CD14-positive monocyte (primary cell): Measurements from ENCODE around the gene MLC1. TPM values are rescaled to one million over a fixed set of nuclear protein-coding genes. Genes with fewer than 3 reads are reported as not detected.

ENCODE experiments used
- DNase-seq, 3 donors: peaks; one replicate each; pipeline ENCODE4 v3.0.0-alpha.2; 2011 to 2022
- H2AFZ ChIP-seq: 2 replicates; pipeline ENCODE4 v1.6.0; 2012; ENCODE audit warnings: mild to moderate bottlenecking, low read depth, low read length, inconsistent platforms; ENCODE audit not compliant: insufficient read depth, poor library complexity, severe bottlenecking
- H3K27ac ChIP-seq, 2 donors: 1 replicate in 1 of 2; 2 replicates in 1 of 2; pipeline ENCODE4 v1.5.1; 2012 to 2013; ENCODE audit warnings: low read length in 2 of 2, control low read depth in 1 of 2, inconsistent platforms in 1 of 2, low read depth in 1 of 2, mild to moderate bottlenecking in 1 of 2
- H3K27me3 ChIP-seq, 2 donors: one replicate each; pipeline versions ENCODE4 v1.6.0 to v1.6.1; 2011 to 2013; ENCODE audit warnings: low read length in 2 of 2; ENCODE audit not compliant: control insufficient read depth in 2 of 2, insufficient read depth in 2 of 2
- H3K36me3 ChIP-seq, 2 donors: replicated peaks in 1 of 2; 1 replicate in 1 of 2; 2 replicates in 1 of 2; pipeline versions ENCODE4 v1.5.1 to v1.6.1; 2012 to 2013; ENCODE audit warnings: low read length in 2 of 2, control low read depth in 1 of 2, inconsistent platforms in 1 of 2, mild to moderate bottlenecking in 1 of 2; ENCODE audit not compliant: insufficient read depth in 2 of 2, control insufficient read depth in 1 of 2
- H3K4me1 ChIP-seq, 2 donors: 1 replicate in 1 of 2; 2 replicates in 1 of 2; pipeline versions ENCODE4 v1.5.1 to v1.6.1; 2012 to 2013; ENCODE audit warnings: low read length in 2 of 2, control low read depth in 1 of 2, inconsistent platforms in 1 of 2, mild to moderate bottlenecking in 1 of 2, moderate library complexity in 1 of 2; ENCODE audit not compliant: insufficient read depth in 2 of 2, control insufficient read depth in 1 of 2
- H3K4me2 ChIP-seq: replicated peaks from 2 replicates; pipeline ENCODE3; 2012; ENCODE audit warnings: low read length, moderate library complexity, mild to moderate bottlenecking; ENCODE audit not compliant: poor library complexity, severe bottlenecking; ENCODE audit errors: extremely low read depth
- H3K4me3 ChIP-seq, 3 experiments: fragments of 200-600 bp in 1 of 3; sonication (generic) in 1 of 3; replicated peaks in 1 of 3; 1 replicate in 2 of 3; 2 replicates in 1 of 3; pipeline ENCODE4 v1.5.1; 2011 to 2013; ENCODE audit warnings: low read length in 3 of 3, mild to moderate bottlenecking in 3 of 3, control low read depth in 2 of 3, low read depth in 2 of 3, inconsistent platforms in 1 of 3, moderate library complexity in 1 of 3
- H3K79me2 ChIP-seq: 2 replicates; pipeline ENCODE4 v1.6.0; 2012; ENCODE audit warnings: mild to moderate bottlenecking, control low read depth, inconsistent platforms, low read length, moderate library complexity; ENCODE audit not compliant: insufficient read depth
- H3K9ac ChIP-seq: 2 replicates; pipeline ENCODE4 v1.6.0; 2017; ENCODE audit warnings: low read length, mild to moderate bottlenecking; ENCODE audit not compliant: insufficient read depth, poor library complexity, severe bottlenecking
- H3K9me3 ChIP-seq, 2 donors: replicated peaks in 1 of 2; 1 replicate in 1 of 2; 2 replicates in 1 of 2; pipeline versions ENCODE4 v1.5.1 to v1.6.1; 2012 to 2013; ENCODE audit warnings: low read length in 2 of 2, control low read depth in 1 of 2; ENCODE audit not compliant: control insufficient read depth in 1 of 2, insufficient read depth in 1 of 2
- H4K20me1 ChIP-seq: 2 replicates; pipeline ENCODE4 v1.6.0; 2012; ENCODE audit warnings: mild to moderate bottlenecking, low read length, control low read depth, moderate library complexity; ENCODE audit not compliant: insufficient read depth
- H3K27ac Mint-ChIP-seq, 7 donors: one replicate each; pipeline ENCODE4 v1.8.0; 2020; ENCODE audit warnings: mild to moderate bottlenecking in 7 of 7, mixed read lengths in 7 of 7, moderate library complexity in 6 of 7, inconsistent platforms in 2 of 7
- H3K27me3 Mint-ChIP-seq, 3 donors: one replicate each; pipeline ENCODE4 v1.8.0; 2021 to 2022; ENCODE audit warnings: low read depth in 3 of 3, mild to moderate bottlenecking in 3 of 3, mixed read lengths in 3 of 3, moderate library complexity in 3 of 3, inconsistent platforms in 1 of 3
- H3K36me3 Mint-ChIP-seq, 2 donors: one replicate each; pipeline ENCODE4 v1.8.0; 2020; ENCODE audit warnings: mixed read lengths in 2 of 2, inconsistent platforms in 1 of 2, mild to moderate bottlenecking in 1 of 2
- H3K4me1 Mint-ChIP-seq: one replicate; pipeline ENCODE4 v1.8.0; 2020; ENCODE audit warnings: mild to moderate bottlenecking, mixed read lengths
- H3K4me3 Mint-ChIP-seq, 2 donors: one replicate each; pipeline ENCODE4 v1.8.0; 2020; ENCODE audit warnings: mild to moderate bottlenecking in 2 of 2, mixed read lengths in 2 of 2, moderate library complexity in 1 of 2
- H3K9me3 Mint-ChIP-seq, 7 donors: one replicate each; pipeline ENCODE4 v1.8.0; 2020 to 2022; ENCODE audit warnings: mixed read lengths in 7 of 7, mild to moderate bottlenecking in 6 of 7, moderate library complexity in 6 of 7, inconsistent platforms in 2 of 7
- WGBS: methylation state at CpG from one replicate; pipeline ENCODE4 v1.1.5; 2013; ENCODE audit warnings: missing lambda C conversion rate; ENCODE audit not compliant: insufficient coverage; 5-methylcytosine and 5-hydroxymethylcytosine counted together
- intact Hi-C, 2 donors: fragments of 100-400 bp; cut with micrococcal nuclease; formaldehyde crosslinking; loops; one replicate each; pipeline versions ENCODE4 v1.15.0 to v1.15.1; 2023
- polyA plus RNA-seq, 3 donors: library from polyadenylated mRNA; depleted of rRNA in 1 of 3; unstranded in 2 of 3; stranded (reverse) in 1 of 3; fragments of 300-500 nt in 2 of 3; fragments of >200 nt in 1 of 3; fragmentation: Illumina TruSeq in 2 of 3; gene quantifications; 1 replicate in 2 of 3; 2 replicates in 1 of 3; pipeline ENCODE4 v1.2.3, GENCODE V29; 2012 to 2021
- TF ChIP-seq, protein P1 (sequence below): fragments of 200-600 bp; IDR thresholded peaks from one replicate; pipeline ENCODE4 v1.8.0; 2022; ENCODE audit warnings: antibody characterized with exemption, mild to moderate bottlenecking

MLC1 gene
- polyA plus RNA-seq, 3 donors: 1.6 to 3.6 (median 1.8) TPM

DNA sequence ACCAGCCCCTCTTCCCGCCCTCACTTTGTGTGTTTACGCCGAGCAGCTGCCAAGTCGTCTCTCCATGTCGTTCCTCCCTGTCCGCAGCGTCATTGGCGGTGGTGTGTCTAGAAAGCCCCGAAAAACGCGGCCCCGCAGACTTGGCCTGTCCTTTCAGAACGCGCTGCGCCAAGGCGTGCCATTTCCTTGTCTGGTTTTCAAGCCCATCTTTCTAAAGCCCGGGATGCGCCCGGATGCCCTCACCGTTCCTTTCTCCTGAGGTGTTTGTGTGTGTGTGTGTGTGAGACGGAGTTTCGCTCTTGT, 5.1 kb upstream of the MLC1 start:
- Mint-ChIP-seq H3K27ac (no peak overlapping the region), H3K36me3 (peaks cover 4 to 13% of the 10 kb centered on the region in 2 donors), H3K4me3 (no peak overlapping the region), H3K27me3 (peaks cover 1 to 8% (median 2%) of the 10 kb centered on the region in 3 donors), H3K4me1 (no peaks in the 10 kb centered on the region), H3K9me3 (peaks cover 12 to 40% (median 33%) of the 10 kb centered on the region in 7 donors)
- H3K4me2 ChIP-seq: no peak overlapping the region
- H3K36me3 ChIP-seq: no peaks in the 10 kb centered on the region
- no peaks in the 10 kb centered on the region for H3K4me1 ChIP-seq
- H3K79me2 ChIP-seq: no peaks in the 10 kb centered on the region
- peaks cover 21 to 23% of the 10 kb centered on the region in 2 donors for H3K9me3 ChIP-seq
- TF ChIP-seq, protein P1, sequence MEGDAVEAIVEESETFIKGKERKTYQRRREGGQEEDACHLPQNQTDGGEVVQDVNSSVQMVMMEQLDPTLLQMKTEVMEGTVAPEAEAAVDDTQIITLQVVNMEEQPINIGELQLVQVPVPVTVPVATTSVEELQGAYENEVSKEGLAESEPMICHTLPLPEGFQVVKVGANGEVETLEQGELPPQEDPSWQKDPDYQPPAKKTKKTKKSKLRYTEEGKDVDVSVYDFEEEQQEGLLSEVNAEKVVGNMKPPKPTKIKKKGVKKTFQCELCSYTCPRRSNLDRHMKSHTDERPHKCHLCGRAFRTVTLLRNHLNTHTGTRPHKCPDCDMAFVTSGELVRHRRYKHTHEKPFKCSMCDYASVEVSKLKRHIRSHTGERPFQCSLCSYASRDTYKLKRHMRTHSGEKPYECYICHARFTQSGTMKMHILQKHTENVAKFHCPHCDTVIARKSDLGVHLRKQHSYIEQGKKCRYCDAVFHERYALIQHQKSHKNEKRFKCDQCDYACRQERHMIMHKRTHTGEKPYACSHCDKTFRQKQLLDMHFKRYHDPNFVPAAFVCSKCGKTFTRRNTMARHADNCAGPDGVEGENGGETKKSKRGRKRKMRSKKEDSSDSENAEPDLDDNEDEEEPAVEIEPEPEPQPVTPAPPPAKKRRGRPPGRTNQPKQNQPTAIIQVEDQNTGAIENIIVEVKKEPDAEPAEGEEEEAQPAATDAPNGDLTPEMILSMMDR: no peak
- no peaks in the 10 kb centered on the region for H4K20me1 ChIP-seq
- no peaks in the 10 kb centered on the region for H3K27me3 ChIP-seq
- DNase-seq: no peak
- WGBS: 96% methylated on average over 22 of the region's 22 CpGs
- intact Hi-C loops: no loop called here
- H3K9ac ChIP-seq: no peak overlapping the region
- H3K27ac ChIP-seq: no peak overlapping the region
- no peak overlapping the region for H2AFZ ChIP-seq
- no peak overlapping the region for H3K4me3 ChIP-seq

GRCh38 chr22:50089682-50090411, 4.6 kb upstream of the MLC1 start, which contains the start of gene MOV10L1:
MOV10L1 (plus strand) TSS chr22:50090006; CDS start chr22:50090089, 83 bp downstream.
- intact Hi-C loops: no loop called here
- no peak within 1 kb of the TSS for H3K9ac ChIP-seq
- Mint-ChIP-seq H3K36me3 (peaks cover 4 to 13% of the 10 kb centered on the region in 2 donors), H3K4me3 (no peak within 1 kb of the TSS), H3K27ac (peak within 1 kb of the TSS in 1 of 7 donors; percentile 15), H3K27me3 (peaks cover 1 to 8% (median 2%) of the 10 kb centered on the region in 3 donors), H3K4me1 (no peaks in the 10 kb centered on the region), H3K9me3 (peaks cover 12 to 40% (median 33%) of the 10 kb centered on the region in 7 donors)
- no peaks in the 10 kb centered on the region for H3K27me3 ChIP-seq
- no peaks in the 10 kb centered on the region for H3K36me3 ChIP-seq
- peaks cover under 1% of the 10 kb centered on the region for H3K79me2 ChIP-seq
- no peak within 1 kb of the TSS for H3K4me3 ChIP-seq
- peak; percentile 40 to 56 (median 56) for DNase-seq
- H3K4me2 ChIP-seq: no peak within 1 kb of the TSS
- H2AFZ ChIP-seq: no peak within 1 kb of the TSS
- H3K4me1 ChIP-seq: peaks cover 0 to 2% of the 10 kb centered on the region in 2 donors
- H3K27ac ChIP-seq: no peak within 1 kb of the TSS
- H3K9me3 ChIP-seq: peaks cover 21 to 23% of the 10 kb centered on the region in 2 donors
- no peaks in the 10 kb centered on the region for H4K20me1 ChIP-seq
- 71% methylated on average over 78 of the region's 83 CpGs for WGBS
- TF ChIP-seq, protein P1: no peak
